Skeletal muscle cell (primary cell): Measurements from ENCODE around the gene ATAD1.
"Not testable (repeated sequence)": the region's sequence is repeated elsewhere in the genome, so short reads cannot be mapped to it uniquely, and the experiment has no call there.

ENCODE experiments used
- DNase-seq: peaks from one replicate; pipeline ENCODE4 v3.0.0-alpha.2; 2010; ENCODE audit warnings: low read depth
- H3K4me3 ChIP-seq: 2 replicates; pipeline ENCODE4 v1.5.1; 2011; ENCODE audit warnings: low read depth, mild to moderate bottlenecking, control low read depth, low read length, moderate library complexity

The ATAD1 gene

GRCh38 chr10:87764072-87764934, 53.7 kb downstream of the ATAD1 start:
- no peak for DNase-seq
- H3K4me3 ChIP-seq: no peak overlapping the region

- no peak overlapping the region for H3K4me3 ChIP-seq
- DNase-seq: no peak
Observed at GRCh38 chr10:87763086-87763861, 54.8 kb downstream of the ATAD1 start.

GRCh38 chr10:87761892-87762291, 56.1 kb downstream of the ATAD1 start:
- DNase-seq: peak; percentile 37
- no peak overlapping the region for H3K4me3 ChIP-seq

- no peak for DNase-seq
Observed at GRCh38 chr10:87761153-87761552, 56.9 kb downstream of the ATAD1 start.

GRCh38 chr10:87760195-87760905, 57.7 kb downstream of the ATAD1 start:
- H3K4me3 ChIP-seq: no peak overlapping the region
- no peak for DNase-seq

More at GRCh38 chr10:87761153-87761552, 56.9 kb downstream of the ATAD1 start:
- H3K4me3 ChIP-seq: no peak overlapping the region

GRCh38 chr10:87759551-87759950, 58.5 kb downstream of the ATAD1 start:
- no peak for DNase-seq

GRCh38 chr10:87757685-87758084, 60.3 kb downstream of the ATAD1 start:
- no peak for DNase-seq
- no peak overlapping the region for H3K4me3 ChIP-seq

More at GRCh38 chr10:87759551-87759950, 58.5 kb downstream of the ATAD1 start:
- no peak overlapping the region for H3K4me3 ChIP-seq

GRCh38 chr10:87753995-87754866, 63.8 kb downstream of the ATAD1 start:
- H3K4me3 ChIP-seq: no peak overlapping the region
- no peak for DNase-seq

GRCh38 chr10:87752566-87752965, 65.5 kb downstream of the ATAD1 start:
- no peak overlapping the region for H3K4me3 ChIP-seq
- DNase-seq: peak; percentile 31

- no peak overlapping the region for H3K4me3 ChIP-seq
- no peak for DNase-seq
Observed at GRCh38 chr10:87751274-87751673, 66.8 kb downstream of the ATAD1 start.

- no peak overlapping the region for H3K4me3 ChIP-seq
- no peak for DNase-seq
Observed at GRCh38 chr10:87750817-87751216, 67.2 kb downstream of the ATAD1 start.

- H3K4me3 ChIP-seq: no peak overlapping the region
- no peak for DNase-seq
Observed at GRCh38 chr10:87750001-87750671, 67.9 kb downstream of the ATAD1 start.

GRCh38 chr10:87748244-87748643, 69.8 kb downstream of the ATAD1 start:
- not testable (repeated sequence) for DNase-seq, H3K4me3 ChIP-seq

GRCh38 chr10:87746911-87747310, 71.1 kb downstream of the ATAD1 start:
- no peak for DNase-seq
- no peak overlapping the region for H3K4me3 ChIP-seq

- no peak overlapping the region for H3K4me3 ChIP-seq
- DNase-seq: no peak
Observed at GRCh38 chr10:87744606-87745005, 73.4 kb downstream of the ATAD1 start.

GRCh38 chr10:87742992-87743610, 74.9 kb downstream of the ATAD1 start:
- H3K4me3 ChIP-seq, DNase-seq: not testable (repeated sequence)

GRCh38 chr10:87740254-87740655, 77.8 kb downstream of the ATAD1 start:
- no peak overlapping the region for H3K4me3 ChIP-seq
- peak; percentile 52 for DNase-seq

GRCh38 chr10:87739703-87740102, 78.3 kb downstream of the ATAD1 start:
- DNase-seq: no peak
- H3K4me3 ChIP-seq: no peak overlapping the region
